DOHH2 (cell line): Measurements from ENCODE around the gene RSU1.

Experiments used
- EZH2phosphoT487 ChIP-seq: fragments of 200-600 bp; sonication (generic); IDR thresholded peaks from 2 replicates; pipeline ENCODE4 v1.6.1; 2017; ENCODE audit warnings: borderline replicate concordance, mild to moderate bottlenecking, antibody characterized with exemption, low read length, moderate library complexity, mixed read lengths
- TF ChIP-seq, protein P1 (sequence below): fragments of 200-600 bp; sonication (generic); IDR thresholded peaks from one replicate; pipeline ENCODE4 v1.5.1; 2014; ENCODE audit warnings: antibody characterized with exemption, mild to moderate bottlenecking, low read depth, low read length; ENCODE audit not compliant: poor library complexity, severe bottlenecking

GRCh38 chr10:16606923-16607322 lies 210.3 kb downstream of the RSU1 start:
- TF ChIP-seq, protein P1, sequence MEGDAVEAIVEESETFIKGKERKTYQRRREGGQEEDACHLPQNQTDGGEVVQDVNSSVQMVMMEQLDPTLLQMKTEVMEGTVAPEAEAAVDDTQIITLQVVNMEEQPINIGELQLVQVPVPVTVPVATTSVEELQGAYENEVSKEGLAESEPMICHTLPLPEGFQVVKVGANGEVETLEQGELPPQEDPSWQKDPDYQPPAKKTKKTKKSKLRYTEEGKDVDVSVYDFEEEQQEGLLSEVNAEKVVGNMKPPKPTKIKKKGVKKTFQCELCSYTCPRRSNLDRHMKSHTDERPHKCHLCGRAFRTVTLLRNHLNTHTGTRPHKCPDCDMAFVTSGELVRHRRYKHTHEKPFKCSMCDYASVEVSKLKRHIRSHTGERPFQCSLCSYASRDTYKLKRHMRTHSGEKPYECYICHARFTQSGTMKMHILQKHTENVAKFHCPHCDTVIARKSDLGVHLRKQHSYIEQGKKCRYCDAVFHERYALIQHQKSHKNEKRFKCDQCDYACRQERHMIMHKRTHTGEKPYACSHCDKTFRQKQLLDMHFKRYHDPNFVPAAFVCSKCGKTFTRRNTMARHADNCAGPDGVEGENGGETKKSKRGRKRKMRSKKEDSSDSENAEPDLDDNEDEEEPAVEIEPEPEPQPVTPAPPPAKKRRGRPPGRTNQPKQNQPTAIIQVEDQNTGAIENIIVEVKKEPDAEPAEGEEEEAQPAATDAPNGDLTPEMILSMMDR: no peak
- TF ChIP-seq EZH2phosphoT487: no peak
